BE2C (cell line): Measurements from ENCODE around the gene HCRTR1.

Experiments used
- DNase-seq: peaks from one replicate; pipeline ENCODE4 v3.0.0-alpha.2; 2020
- H3K27me3 ChIP-seq: fragments of 250-450 bp; sonication (Bioruptor Pico); 2 replicates; pipeline ENCODE4 v1.5.1; 2020; ENCODE audit warnings: mild to moderate bottlenecking
- H3K36me3 ChIP-seq: fragments of 250-450 bp; sonication (Bioruptor Pico); 2 replicates; pipeline ENCODE4 v1.5.1; 2020; ENCODE audit warnings: mild to moderate bottlenecking
- H3K4me1 ChIP-seq: fragments of 250-450 bp; sonication (Bioruptor Pico); 2 replicates; pipeline ENCODE4 v1.5.1; 2020
- H3K4me3 ChIP-seq: 2 replicates; pipeline ENCODE4 v1.5.1; 2011; ENCODE audit warnings: low read depth, low read length
- H3K9me3 ChIP-seq: fragments of 250-450 bp; sonication (Bioruptor Pico); 2 replicates; pipeline ENCODE4 v1.5.1; 2020
- TF ChIP-seq, protein P1 (sequence below): IDR thresholded peaks from 2 replicates; pipeline ENCODE4 v1.5.1; 2012; ENCODE audit warnings: mild to moderate bottlenecking, low read depth, low read length

HCRTR1 gene

DNA sequence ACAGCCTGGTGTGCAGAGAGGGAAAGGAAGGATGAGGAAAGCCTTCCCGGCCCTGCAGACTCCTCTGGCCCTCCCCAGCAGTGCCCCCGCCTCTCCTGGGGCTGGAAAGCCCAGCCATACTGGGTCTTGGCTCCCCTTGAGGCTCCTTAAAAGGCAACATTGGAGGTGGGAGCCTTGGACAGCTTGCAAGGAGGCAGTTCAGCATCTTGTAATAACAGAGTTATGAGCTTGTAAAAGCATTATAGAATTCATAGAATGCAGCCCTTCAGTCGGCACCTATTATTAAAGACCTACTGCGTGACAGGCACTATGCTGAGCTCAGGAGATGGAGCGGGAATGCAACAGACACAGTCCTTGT lies 37.0 kb upstream of the HCRTR1 start:
- Histone ChIP-seq H3K4me1 (peaks cover 17% of the 10 kb centered on the region), H3K27me3 (no peaks in the 10 kb centered on the region), H3K9me3 (no peaks in the 10 kb centered on the region), H3K36me3 (no peaks in the 10 kb centered on the region), H3K4me3 (no peak overlapping the region)
- TF ChIP-seq, protein P1, sequence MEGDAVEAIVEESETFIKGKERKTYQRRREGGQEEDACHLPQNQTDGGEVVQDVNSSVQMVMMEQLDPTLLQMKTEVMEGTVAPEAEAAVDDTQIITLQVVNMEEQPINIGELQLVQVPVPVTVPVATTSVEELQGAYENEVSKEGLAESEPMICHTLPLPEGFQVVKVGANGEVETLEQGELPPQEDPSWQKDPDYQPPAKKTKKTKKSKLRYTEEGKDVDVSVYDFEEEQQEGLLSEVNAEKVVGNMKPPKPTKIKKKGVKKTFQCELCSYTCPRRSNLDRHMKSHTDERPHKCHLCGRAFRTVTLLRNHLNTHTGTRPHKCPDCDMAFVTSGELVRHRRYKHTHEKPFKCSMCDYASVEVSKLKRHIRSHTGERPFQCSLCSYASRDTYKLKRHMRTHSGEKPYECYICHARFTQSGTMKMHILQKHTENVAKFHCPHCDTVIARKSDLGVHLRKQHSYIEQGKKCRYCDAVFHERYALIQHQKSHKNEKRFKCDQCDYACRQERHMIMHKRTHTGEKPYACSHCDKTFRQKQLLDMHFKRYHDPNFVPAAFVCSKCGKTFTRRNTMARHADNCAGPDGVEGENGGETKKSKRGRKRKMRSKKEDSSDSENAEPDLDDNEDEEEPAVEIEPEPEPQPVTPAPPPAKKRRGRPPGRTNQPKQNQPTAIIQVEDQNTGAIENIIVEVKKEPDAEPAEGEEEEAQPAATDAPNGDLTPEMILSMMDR, result no peak
- no peak for DNase-seq

DNA sequence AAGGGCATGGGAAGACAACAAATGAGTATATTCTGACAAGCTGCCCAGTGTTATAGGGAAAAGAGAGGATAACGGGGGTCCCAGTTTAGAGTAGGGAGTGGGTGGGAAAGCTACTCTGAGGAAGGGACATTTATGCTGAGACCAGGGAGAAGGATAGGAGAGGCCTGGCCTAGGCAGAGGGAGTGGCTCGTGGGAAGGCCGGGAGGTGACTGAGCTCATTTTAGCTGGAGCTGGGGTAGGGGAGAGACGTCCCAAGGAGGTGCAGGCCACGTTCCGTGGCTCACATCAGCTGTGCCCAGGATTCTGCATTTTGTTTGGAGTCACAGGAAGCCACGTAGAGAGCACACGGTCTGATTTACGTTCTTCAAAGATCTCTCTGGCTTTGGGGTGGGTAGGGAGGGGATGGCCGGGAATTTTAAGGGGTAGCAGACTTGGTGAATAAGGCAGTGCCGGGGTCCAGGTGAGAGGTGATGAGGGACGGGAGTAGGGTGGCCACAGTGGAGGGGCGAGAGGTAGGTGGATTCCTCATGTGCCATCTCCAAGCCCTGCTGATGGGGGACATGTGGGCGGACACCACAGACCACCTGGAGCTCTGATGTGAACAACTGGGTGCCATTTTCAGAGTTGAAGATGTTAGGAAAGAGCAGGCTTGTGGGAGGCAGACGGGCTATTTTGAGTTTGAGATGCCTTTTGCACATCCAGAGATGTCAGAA lies 36.4 kb upstream of the HCRTR1 start:
- no peak for DNase-seq
- Histone ChIP-seq H3K4me1 (peaks cover 17% of the 10 kb centered on the region), H3K36me3 (no peaks in the 10 kb centered on the region), H3K27me3 (no peaks in the 10 kb centered on the region), H3K4me3 (no peak overlapping the region), H3K9me3 (no peaks in the 10 kb centered on the region)
- TF ChIP-seq, protein P1, result no peak

DNA sequence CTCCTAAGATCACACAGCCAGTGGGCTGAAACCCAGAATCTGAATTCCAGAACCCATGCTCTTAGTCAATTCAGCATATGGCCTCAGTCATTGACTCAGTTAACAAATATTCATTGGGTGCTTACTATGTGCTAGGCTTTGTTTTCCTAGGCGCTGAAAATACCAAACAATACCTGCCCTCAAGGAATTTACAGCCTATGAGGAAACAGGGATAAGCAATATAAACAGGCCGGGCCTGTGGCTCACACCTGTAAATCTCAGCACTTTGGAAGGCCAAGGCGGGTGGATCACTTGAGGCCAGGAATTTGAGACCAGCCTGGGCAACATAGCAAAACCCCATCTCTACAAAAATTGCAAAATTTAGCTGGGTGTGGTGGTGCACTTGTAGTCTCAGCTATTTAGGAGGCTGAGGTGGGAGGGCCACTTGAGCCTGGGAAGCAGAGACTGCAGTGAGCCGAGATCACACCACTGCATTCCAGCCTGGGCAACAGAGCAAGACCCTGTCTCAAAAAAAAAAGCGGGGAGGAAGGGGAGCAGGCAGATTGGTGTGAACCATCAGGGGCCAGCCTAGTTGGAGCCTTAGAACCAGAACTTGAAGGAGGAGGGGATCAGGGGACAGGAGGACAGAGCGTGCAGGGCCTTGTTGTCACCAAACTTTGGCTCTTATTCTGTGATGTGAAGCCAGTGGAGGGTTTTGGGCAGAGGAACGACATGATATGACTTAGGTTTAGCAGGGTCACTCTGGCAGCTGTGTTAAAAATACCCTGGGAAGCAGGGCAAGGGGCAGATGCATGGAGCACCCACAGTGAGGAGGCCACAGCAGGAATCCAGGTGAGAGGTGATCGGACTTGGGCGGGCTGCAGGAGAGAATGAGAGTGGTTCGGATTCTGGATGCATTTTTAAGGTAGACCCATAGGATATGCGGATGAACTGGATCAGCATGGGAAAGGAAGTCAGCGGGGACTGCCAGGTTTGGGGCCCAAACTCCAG lies 35.4 kb upstream of the HCRTR1 start:
- H3K36me3 ChIP-seq, result no peaks in the 10 kb centered on the region
- no peak overlapping the region for H3K4me3 ChIP-seq
- peaks cover 17% of the 10 kb centered on the region for H3K4me1 ChIP-seq
- no peaks in the 10 kb centered on the region for H3K9me3 ChIP-seq
- no peaks in the 10 kb centered on the region for H3K27me3 ChIP-seq
- TF ChIP-seq, protein P1, result no peak
- no peak for DNase-seq

DNA sequence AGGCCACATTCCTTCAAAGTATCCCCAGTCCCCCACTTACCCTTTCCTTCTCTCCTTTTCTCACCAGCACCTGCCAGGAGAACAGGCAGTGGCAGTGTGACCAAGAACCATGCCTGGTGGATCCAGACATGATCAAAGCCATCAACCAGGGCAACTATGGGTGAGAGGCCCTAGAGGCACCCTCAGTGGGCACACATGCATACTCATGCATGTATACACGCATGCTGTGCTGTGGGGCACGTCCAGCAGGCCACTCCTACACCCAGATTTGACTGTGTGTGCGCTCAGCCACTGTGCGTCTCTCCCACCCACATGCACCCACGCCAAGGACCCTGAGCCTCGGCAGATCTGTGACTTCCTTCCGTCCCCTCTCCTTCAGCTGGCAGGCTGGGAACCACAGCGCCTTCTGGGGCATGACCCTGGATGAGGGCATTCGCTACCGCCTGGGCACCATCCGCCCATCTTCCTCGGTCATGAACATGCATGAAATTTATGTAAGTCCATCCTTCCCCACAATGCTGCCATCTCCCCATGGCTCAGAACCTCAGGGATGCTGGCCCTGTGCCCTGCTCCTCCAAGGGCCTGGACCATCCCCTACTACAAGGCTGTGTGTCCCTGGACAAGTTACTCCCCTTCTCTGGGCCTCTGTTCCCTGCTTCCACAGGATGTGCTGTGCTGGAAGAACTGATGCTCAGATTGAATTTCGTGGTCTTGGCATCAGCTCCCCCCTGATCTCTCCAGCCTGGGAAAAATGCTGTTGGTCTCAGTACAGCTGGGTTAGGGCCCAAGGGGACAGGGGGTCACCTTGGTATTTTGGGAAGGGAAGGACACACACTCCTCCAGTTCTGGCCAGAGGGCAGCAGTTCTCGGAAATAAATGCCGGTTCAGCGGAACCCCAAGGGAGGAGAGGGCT lies 34.2 kb upstream of the HCRTR1 start:
- Histone ChIP-seq H3K36me3 (no peaks in the 10 kb centered on the region), H3K4me3 (no peak overlapping the region)
- TF ChIP-seq, protein P1, result no peak

DNA sequence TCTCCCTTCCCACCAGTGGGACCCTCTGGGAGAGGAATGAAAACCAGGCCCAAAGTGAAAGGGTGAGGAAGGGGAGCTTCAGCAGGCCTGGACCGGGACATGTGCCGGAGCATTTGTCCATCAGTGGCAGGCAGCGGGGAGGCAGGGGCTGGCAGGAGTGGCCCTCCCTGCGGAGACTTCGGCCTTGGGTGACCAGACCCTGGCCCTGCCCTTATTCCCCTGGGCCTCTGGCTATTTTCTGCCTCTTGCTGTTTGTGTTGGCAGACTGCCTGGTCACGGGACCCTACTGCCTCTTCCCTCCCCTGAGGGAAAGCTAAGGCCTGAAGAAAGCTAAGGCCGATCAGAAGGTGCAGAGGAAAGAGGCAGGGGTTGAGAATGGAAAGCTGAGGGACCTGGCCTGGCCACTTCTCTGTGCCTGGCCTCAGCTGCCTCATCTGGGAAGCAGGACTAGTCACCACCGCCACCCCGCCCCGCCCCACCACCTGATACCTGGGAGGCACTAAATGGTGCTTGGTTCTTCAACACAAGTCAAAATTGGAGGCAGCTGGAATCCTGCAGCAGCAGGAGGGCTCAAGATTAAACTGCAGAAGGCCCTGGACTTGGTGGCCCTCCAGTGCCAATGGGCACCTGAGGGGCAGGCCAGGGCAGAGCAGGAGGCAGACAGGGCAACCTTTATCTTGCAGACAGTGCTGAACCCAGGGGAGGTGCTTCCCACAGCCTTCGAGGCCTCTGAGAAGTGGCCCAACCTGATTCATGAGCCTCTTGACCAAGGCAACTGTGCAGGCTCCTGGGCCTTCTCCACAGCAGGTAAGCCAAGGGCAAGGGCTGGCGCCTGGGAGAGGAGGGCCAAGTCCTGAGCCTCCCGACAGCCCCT lies 33.3 kb upstream of the HCRTR1 start:
- Histone ChIP-seq H3K9me3 (no peaks in the 10 kb centered on the region), H3K27me3 (no peaks in the 10 kb centered on the region), H3K36me3 (no peaks in the 10 kb centered on the region), H3K4me1 (peaks cover 14% of the 10 kb centered on the region), H3K4me3 (no peak overlapping the region)
- TF ChIP-seq, protein P1, result no peak
- peak; percentile 69 for DNase-seq

More for the DNA sequence above, 34.2 kb upstream of the HCRTR1 start:
- Histone ChIP-seq H3K4me1 (peaks cover 17% of the 10 kb centered on the region), H3K27me3 (no peaks in the 10 kb centered on the region), H3K9me3 (no peaks in the 10 kb centered on the region)
- no peak for DNase-seq
